ENCODE measurements around the gene CASS4. TPM values are rescaled to one million over a fixed set of nuclear protein-coding genes. Genes with fewer than 3 reads are reported as not detected.

Gene CASS4
- total and polyA plus RNA-seq, 9 of the 15 experiments (the other 6 are each of a cell fraction or from before 2014, with no cell fraction given) = 8.1 to 53.8 (median 26.7) TPM

DNA sequence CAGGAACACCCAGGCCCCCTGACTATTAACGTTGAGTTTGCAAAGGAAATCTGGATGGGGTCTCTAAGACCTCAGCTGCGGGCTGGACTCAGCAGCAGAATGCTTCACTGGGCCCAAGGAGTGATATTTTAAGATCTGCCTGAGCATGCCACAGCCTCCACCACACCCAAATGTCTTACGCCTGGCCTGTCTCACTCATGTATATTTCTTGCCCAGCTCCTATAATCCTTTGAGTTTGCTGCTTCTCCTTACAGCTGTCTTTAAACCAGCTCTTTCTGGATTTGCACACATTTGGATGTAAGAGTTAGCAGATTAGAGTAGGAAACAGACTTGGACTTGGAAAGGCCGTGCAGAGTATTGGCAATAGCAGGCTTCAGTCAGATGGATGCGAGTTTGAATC is 16.4 kb downstream of the CASS4 start:
- Histone ChIP-seq H4K20me1 (replicated peaks; ENCODE audit: control insufficient read depth, insufficient read depth, low read length) (peaks cover 31% of the 10 kb centered on the region), H3K27ac (ENCODE audit: extremely low read depth, low read depth, low read length) (peak overlapping the region; percentile 50; the same call in 2 of the 3 replicates), H3K9me1 (ENCODE audit: control insufficient read depth, insufficient read depth, low read length) (no peaks in the 10 kb centered on the region), H3K4me2 (ENCODE audit: insufficient read depth, low read length) (peak overlapping the region; percentile 64; the same call in 1 of the 2 replicates), H3K4me1 (replicated peaks in 1 of 2; ENCODE audit: control insufficient read depth in 2 of 2, insufficient read depth in 2 of 2, low read length in 2 of 2) (peaks cover 26 to 57% of the 10 kb centered on the region in 2 experiments), H2AFZ (ENCODE audit: low read depth, low read length) (no peak overlapping the region), H3K9me3 (replicated peaks; ENCODE audit: control insufficient read depth, insufficient read depth, low read depth, low read length) (no peaks in the 10 kb centered on the region), H3K9ac (ENCODE audit: insufficient read depth in 1 of 2, low read depth in 2 of 2, low read length in 2 of 2) (peak overlapping the region in 1 of 2 experiments; percentile 66; a peak in 1 of 4 replicates), H3K36me3 (ENCODE audit: control insufficient read depth, insufficient read depth, low read length) (peaks cover 86% of the 10 kb centered on the region), H3K4me3 (no peak overlapping the region), H3K27me3 (ENCODE audit: control insufficient read depth in 2 of 2, insufficient read depth in 2 of 2, low read length in 2 of 2) (no peaks in the 10 kb centered on the region), H3K79me2 (ENCODE audit: control insufficient read depth, insufficient read depth, low read length) (peaks cover 99% of the 10 kb centered on the region)
- CTCF ChIA-PET (ENCODE audit: low intra/inter-chr PET ratio) = no interaction called here
- 61% methylated on average over 5 of the region's 5 CpGs for WGBS (ENCODE audit: insufficient coverage, low coverage, missing lambda C conversion rate)
- DNase-seq (ENCODE audit: extremely low read depth in 1 of 4, low spot score in 3 of 4) (no peak), ATAC-seq (peak; percentile 17), FAIRE-seq (no peak)
- POLR2A ChIA-PET = interaction anchor here (0.9 to 2.1 kb wide), 7 partner anchors 11 to 188 kb away, joined by 3 to 8 read pairs (median 5); partner anchors contain the start of genes AURKA and CSTF1
- in situ Hi-C loops (cut with MboI) = no loop called here
- BruUV-seq (replicated peaks) = no TSS peak
- TF ChIP-seq HDAC8 (tag; IDR thresholded peaks at IDR 0.05) (no peak), ARID1B (IDR thresholded peaks at IDR 0.05) (no peak), ZNF217 (CRISPR knock-in tag; IDR thresholded peaks at IDR 0.05) (no peak), ZNF175 (CRISPR knock-in tag; IDR thresholded peaks at IDR 0.05; ENCODE audit: low read depth) (no peak), YY1 (IDR thresholded peaks at IDR 0.05; ENCODE audit: borderline replicate concordance in 1 of 3, control insufficient read depth in 1 of 3, extremely low read depth in 1 of 3, insufficient read depth in 3 of 3, insufficient read length in 1 of 3, insufficient replicate concordance in 2 of 3, low read depth in 1 of 3, low read length in 2 of 3) (no peak)
- TF ChIP-seq, protein P1, sequence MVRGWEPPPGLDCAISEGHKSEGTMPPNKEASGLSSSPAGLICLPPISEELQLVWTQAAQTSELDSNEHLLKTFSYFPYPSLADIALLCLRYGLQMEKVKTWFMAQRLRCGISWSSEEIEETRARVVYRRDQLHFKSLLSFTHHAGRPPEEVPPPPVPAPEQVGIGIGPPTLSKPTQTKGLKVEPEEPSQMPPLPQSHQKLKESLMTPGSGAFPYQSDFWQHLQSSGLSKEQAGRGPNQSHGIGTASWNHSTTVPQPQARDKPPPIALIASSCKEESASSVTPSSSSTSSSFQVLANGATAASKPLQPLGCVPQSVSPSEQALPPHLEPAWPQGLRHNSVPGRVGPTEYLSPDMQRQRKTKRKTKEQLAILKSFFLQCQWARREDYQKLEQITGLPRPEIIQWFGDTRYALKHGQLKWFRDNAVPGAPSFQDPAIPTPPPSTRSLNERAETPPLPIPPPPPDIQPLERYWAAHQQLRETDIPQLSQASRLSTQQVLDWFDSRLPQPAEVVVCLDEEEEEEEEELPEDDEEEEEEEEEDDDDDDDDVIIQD (CRISPR knock-in tag; IDR thresholded peaks at IDR 0.05) = no peak
- intact Hi-C loops (cut with micrococcal nuclease) = loop anchor here (2.0 kb wide), 1 partner anchor 16 kb away; the partner anchor contains the start of gene CASS4
